Retinal pigment epithelial cell (primary cell): ENCODE results near the gene COQ3.

Source experiments
- DNase-seq: peaks from one replicate; pipeline ENCODE4 v3.0.0-alpha.2; 2010; ENCODE audit warnings: low read depth
- H3K4me3 ChIP-seq: 2 replicates; pipeline ENCODE4 v1.5.1; 2011; ENCODE audit warnings: mild to moderate bottlenecking, low read length, control low read depth, moderate library complexity
- CTCF ChIP-seq: conservative IDR thresholded peaks from 2 replicates; pipeline ENCODE4 v1.5.1; 2011; ENCODE audit warnings: low read depth, low read length, control low read depth, inconsistent platforms

Gene COQ3

GRCh38 chr6:99334526-99335127, 59.4 kb downstream of the COQ3 start:
- no peak overlapping the region for H3K4me3 ChIP-seq
- DNase-seq = peak; percentile 31
- peak; percentile 80 for TF ChIP-seq CTCF

GRCh38 chr6:99333068-99333467, 60.9 kb downstream of the COQ3 start:
- no peak for TF ChIP-seq CTCF
- DNase-seq = no peak
- no peak overlapping the region for H3K4me3 ChIP-seq

- no peak for TF ChIP-seq CTCF
- no peak overlapping the region for H3K4me3 ChIP-seq
- no peak for DNase-seq
Observed at GRCh38 chr6:99331531-99331930, 62.5 kb downstream of the COQ3 start.

GRCh38 chr6:99330159-99330558, 63.8 kb downstream of the COQ3 start:
- TF ChIP-seq CTCF = peak; percentile 88
- no peak for DNase-seq
- H3K4me3 ChIP-seq = no peak overlapping the region

- H3K4me3 ChIP-seq = no peak overlapping the region
- DNase-seq = no peak
- TF ChIP-seq CTCF = no peak
Observed at GRCh38 chr6:99324996-99325395, 69.0 kb downstream of the COQ3 start.
